Muscle layer of duodenum (tissue), 2 donors: ENCODE measurements around the gene IGSF5.

ENCODE experiments used
- H3K27ac ChIP-seq: one replicate; pipeline ENCODE4 v1.7.0; 2013; ENCODE audit warnings: mild to moderate bottlenecking, low read length
- H3K27me3 ChIP-seq: one replicate; pipeline ENCODE4 v1.7.0; 2013; ENCODE audit warnings: low read depth, mild to moderate bottlenecking, control low read depth, low read length
- H3K36me3 ChIP-seq, 2 donors: one replicate each; pipeline ENCODE4 v1.7.0; 2013; ENCODE audit warnings: low read length in 2 of 2, control low read depth in 1 of 2, mild to moderate bottlenecking in 1 of 2; ENCODE audit not compliant: insufficient read depth in 2 of 2, control insufficient read depth in 1 of 2
- H3K4me1 ChIP-seq, 2 donors: one replicate each; pipeline ENCODE4 v1.7.0; 2013; ENCODE audit warnings: low read length in 2 of 2, mild to moderate bottlenecking in 2 of 2, control low read depth in 1 of 2, moderate library complexity in 1 of 2; ENCODE audit not compliant: insufficient read depth in 2 of 2, control insufficient read depth in 1 of 2
- H3K4me3 ChIP-seq, 2 donors: one replicate each; pipeline ENCODE4 v1.7.0; 2013; ENCODE audit warnings: low read length in 2 of 2, low read depth in 1 of 2, mild to moderate bottlenecking in 1 of 2
- H3K9me3 ChIP-seq, 2 donors: one replicate each; pipeline ENCODE4 v1.7.0; 2013; ENCODE audit warnings: low read length in 2 of 2, control low read depth in 1 of 2, mild to moderate bottlenecking in 1 of 2; ENCODE audit not compliant: control insufficient read depth in 1 of 2
- donor health status: healthy.

IGSF5 gene

GRCh38 chr21:39796466-39796865 is 51.5 kb downstream of the IGSF5 start:
- Histone ChIP-seq H3K9me3 (no peaks in the 10 kb centered on the region), H3K27me3 (no peaks in the 10 kb centered on the region), H3K4me3 (no peak overlapping the region), H3K4me1 (no peaks in the 10 kb centered on the region), H3K27ac (no peak overlapping the region), H3K36me3 (no peaks in the 10 kb centered on the region)

GRCh38 chr21:39799178-39799577 is 54.2 kb downstream of the IGSF5 start:
- no peak overlapping the region for H3K4me3 ChIP-seq
- no peaks in the 10 kb centered on the region for H3K27me3 ChIP-seq
- H3K9me3 ChIP-seq = no peaks in the 10 kb centered on the region
- H3K36me3 ChIP-seq = no peaks in the 10 kb centered on the region
- H3K4me1 ChIP-seq = no peaks in the 10 kb centered on the region
- no peak overlapping the region for H3K27ac ChIP-seq

DNA sequence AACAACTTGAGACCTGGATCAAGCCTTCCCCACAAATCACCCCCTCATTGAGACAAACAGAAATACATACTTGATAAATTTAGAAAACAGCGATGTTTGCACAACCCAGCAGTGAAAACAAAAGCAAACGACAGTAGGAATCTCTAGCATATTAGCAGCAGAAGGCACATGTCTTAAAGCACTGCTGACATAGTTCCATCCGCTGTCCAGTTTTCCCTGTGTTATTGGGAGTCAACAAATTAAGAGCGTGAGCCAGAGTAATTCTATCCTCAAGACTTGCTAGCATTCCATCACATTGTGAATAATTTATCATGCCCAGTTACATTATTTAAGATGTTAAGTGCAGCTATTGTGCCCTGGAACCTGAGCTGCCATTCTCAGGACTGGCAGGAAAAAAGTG is 55.3 kb downstream of the IGSF5 start:
- Histone ChIP-seq H3K9me3 (no peaks in the 10 kb centered on the region), H3K4me1 (no peaks in the 10 kb centered on the region), H3K27me3 (no peaks in the 10 kb centered on the region), H3K27ac (no peak overlapping the region), H3K36me3 (no peaks in the 10 kb centered on the region), H3K4me3 (no peak overlapping the region)

- Histone ChIP-seq H3K36me3 (no peaks in the 10 kb centered on the region), H3K27me3 (no peaks in the 10 kb centered on the region)
Measured at GRCh38 chr21:39802217-39802616, 57.2 kb downstream of the IGSF5 start.

DNA sequence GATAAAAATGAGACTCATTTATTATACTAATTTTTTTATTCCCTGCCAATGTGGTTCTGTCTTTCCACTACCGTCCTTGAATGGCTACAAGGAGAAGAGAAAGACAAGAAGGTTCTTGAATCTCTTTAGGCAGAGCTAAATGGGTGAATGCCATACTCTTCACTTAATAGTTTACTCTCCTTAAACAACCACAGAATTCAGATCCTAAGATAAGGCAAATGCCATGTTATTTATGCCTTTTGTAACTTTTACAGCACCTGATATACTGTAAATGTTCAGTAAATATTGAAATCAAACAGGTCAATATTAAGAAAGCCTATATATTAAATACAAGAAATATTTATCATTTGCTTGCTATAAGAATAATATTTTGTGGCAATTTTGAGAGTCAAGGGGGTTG is 58.4 kb downstream of the IGSF5 start:
- Histone ChIP-seq H3K27me3 (no peaks in the 10 kb centered on the region), H3K27ac (no peak overlapping the region), H3K4me1 (no peaks in the 10 kb centered on the region), H3K9me3 (no peaks in the 10 kb centered on the region), H3K36me3 (no peaks in the 10 kb centered on the region), H3K4me3 (no peak overlapping the region)

More at GRCh38 chr21:39802217-39802616, 57.2 kb downstream of the IGSF5 start:
- no peak overlapping the region for H3K27ac ChIP-seq
- no peak overlapping the region for H3K4me3 ChIP-seq
- no peaks in the 10 kb centered on the region for H3K9me3 ChIP-seq
- H3K4me1 ChIP-seq = no peaks in the 10 kb centered on the region

DNA sequence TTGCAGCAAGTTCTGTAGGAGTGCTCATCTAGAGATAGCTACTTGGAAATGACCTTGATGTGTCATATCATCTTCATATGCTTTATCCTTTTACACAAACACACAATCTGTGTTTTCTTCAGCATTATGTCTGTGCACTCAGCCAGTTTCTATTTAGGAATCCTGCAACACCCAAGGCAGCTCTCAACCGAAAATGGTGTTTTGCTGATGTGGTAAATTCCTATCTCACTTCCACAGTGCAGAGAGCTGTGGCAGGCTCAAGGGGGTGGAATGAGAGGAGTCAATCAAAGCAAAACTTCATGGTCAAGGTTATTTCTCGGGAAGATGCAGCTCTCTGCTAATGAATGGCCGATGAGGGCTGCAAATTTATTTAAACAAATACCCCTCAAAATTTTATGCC is 59.3 kb downstream of the IGSF5 start:
- Histone ChIP-seq H3K4me3 (no peak overlapping the region), H3K36me3 (no peaks in the 10 kb centered on the region), H3K27me3 (no peaks in the 10 kb centered on the region), H3K27ac (no peak overlapping the region), H3K9me3 (no peaks in the 10 kb centered on the region), H3K4me1 (no peaks in the 10 kb centered on the region)

DNA sequence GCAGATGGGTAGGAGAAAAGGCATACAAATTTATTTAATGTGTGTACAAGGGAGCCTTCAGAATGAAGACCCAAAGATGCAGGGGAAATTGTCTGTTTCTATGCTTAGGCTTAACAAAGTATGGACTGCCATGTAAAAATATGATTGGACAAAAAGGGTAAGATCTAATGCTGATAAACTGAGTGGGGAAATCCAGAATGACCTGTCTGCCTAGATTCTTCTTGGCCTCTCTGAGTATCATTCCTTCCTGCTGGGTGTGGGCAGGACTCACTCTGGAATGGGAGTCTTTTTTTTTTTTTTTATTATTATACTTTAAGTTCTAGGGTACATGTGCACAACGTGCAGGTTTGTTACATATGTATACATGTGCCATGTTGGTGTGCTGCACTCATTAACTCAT is 61.0 kb downstream of the IGSF5 start:
- H3K4me3 ChIP-seq = no peak overlapping the region
- no peaks in the 10 kb centered on the region for H3K36me3 ChIP-seq
- H3K4me1 ChIP-seq = no peaks in the 10 kb centered on the region
- H3K9me3 ChIP-seq = no peaks in the 10 kb centered on the region
- H3K27ac ChIP-seq = no peak overlapping the region
- no peaks in the 10 kb centered on the region for H3K27me3 ChIP-seq

DNA sequence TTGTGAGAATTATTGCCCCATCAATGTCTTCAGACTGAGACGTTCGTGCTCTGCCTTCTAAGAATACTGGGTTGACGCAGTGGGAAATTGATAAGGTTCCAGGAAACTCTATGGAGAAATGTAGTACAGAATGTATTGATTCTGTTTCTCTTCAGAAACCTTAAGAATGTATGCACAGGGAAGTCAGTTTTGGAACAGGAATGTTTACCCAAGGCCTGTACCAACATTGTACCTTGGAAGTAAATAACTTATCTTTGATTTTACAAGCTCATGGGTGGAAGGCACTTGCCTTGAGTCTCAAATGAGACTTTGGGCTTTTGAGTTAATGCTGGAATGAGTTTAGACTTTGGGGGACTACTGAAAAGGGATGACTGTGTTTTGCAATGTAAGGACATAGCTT is 62.8 kb downstream of the IGSF5 start:
- Histone ChIP-seq H3K27me3 (no peaks in the 10 kb centered on the region), H3K27ac (no peak overlapping the region), H3K4me3 (no peak overlapping the region), H3K36me3 (no peaks in the 10 kb centered on the region), H3K9me3 (no peaks in the 10 kb centered on the region), H3K4me1 (no peaks in the 10 kb centered on the region)

- H3K27me3 ChIP-seq = no peaks in the 10 kb centered on the region
- no peaks in the 10 kb centered on the region for H3K36me3 ChIP-seq
- H3K27ac ChIP-seq = no peak overlapping the region
- H3K4me1 ChIP-seq = no peaks in the 10 kb centered on the region
- no peaks in the 10 kb centered on the region for H3K9me3 ChIP-seq
- H3K4me3 ChIP-seq = no peak overlapping the region
Measured at GRCh38 chr21:39809936-39810335, 65.0 kb downstream of the IGSF5 start.

DNA sequence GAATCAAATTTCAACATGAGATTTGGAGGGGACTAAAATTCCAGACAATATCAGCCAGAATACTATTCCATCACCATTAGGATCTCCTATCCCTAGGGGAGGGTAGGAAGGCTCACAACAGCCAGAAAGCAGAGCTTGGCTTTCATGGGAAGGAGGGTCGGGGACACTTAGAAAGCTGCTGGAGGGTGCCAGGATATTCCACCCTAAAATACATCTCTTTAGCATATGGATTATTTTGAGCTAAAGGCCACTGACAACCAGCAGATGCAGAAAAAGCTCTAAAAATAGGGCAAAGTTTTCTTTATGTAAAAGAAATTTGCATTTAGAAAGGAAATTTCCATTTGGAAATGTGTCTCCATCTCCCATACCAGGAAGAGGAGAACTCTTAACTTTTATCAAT is 68.0 kb downstream of the IGSF5 start:
- H3K27ac ChIP-seq = no peak overlapping the region
- no peaks in the 10 kb centered on the region for H3K27me3 ChIP-seq
- H3K4me3 ChIP-seq = no peak overlapping the region
- H3K9me3 ChIP-seq = no peaks in the 10 kb centered on the region
- H3K36me3 ChIP-seq = no peaks in the 10 kb centered on the region
- H3K4me1 ChIP-seq = no peaks in the 10 kb centered on the region

GRCh38 chr21:39818557-39818956 is 73.6 kb downstream of the IGSF5 start:
- Histone ChIP-seq H3K9me3 (peaks cover 0 to 2% of the 10 kb centered on the region in 2 donors), H3K4me3 (no peak overlapping the region), H3K27ac (no peak overlapping the region)

GRCh38 chr21:39822042-39822441 is 77.1 kb downstream of the IGSF5 start:
- Histone ChIP-seq H3K36me3 (no peaks in the 10 kb centered on the region), H3K4me1 (no peaks in the 10 kb centered on the region), H3K4me3 (no peak overlapping the region), H3K27me3 (no peaks in the 10 kb centered on the region), H3K9me3 (peaks cover 0 to 6% of the 10 kb centered on the region in 2 donors), H3K27ac (no peak overlapping the region)

More at GRCh38 chr21:39818557-39818956, 73.6 kb downstream of the IGSF5 start:
- H3K4me1 ChIP-seq = no peaks in the 10 kb centered on the region
- no peaks in the 10 kb centered on the region for H3K36me3 ChIP-seq
- H3K27me3 ChIP-seq = no peaks in the 10 kb centered on the region
